Liver (tissue), 3 donors: ENCODE data around the gene SYNGR2.

Source experiments
- CTCF ChIP-seq: fragments of 150-350 bp; IDR thresholded peaks from 2 replicates; pipeline ENCODE4 v1.5.1; 2017; ENCODE audit warnings: improper control_type of control experiment, low read depth, low read length; ENCODE audit not compliant: missing input control
- RAD21 ChIP-seq, 2 donors: IDR thresholded peaks; 2 replicates each; pipeline ENCODE4 v1.6.1; 2016; ENCODE audit warnings: antibody characterized with exemption in 2 of 2, mild to moderate bottlenecking in 2 of 2
- TF ChIP-seq, protein P1 (sequence below): IDR thresholded peaks from 2 replicates; pipeline ENCODE4 v1.6.1; 2016; ENCODE audit warnings: antibody characterized with exemption, mild to moderate bottlenecking
- donor health status: healthy.
- donor health status: healthy.

DNA sequence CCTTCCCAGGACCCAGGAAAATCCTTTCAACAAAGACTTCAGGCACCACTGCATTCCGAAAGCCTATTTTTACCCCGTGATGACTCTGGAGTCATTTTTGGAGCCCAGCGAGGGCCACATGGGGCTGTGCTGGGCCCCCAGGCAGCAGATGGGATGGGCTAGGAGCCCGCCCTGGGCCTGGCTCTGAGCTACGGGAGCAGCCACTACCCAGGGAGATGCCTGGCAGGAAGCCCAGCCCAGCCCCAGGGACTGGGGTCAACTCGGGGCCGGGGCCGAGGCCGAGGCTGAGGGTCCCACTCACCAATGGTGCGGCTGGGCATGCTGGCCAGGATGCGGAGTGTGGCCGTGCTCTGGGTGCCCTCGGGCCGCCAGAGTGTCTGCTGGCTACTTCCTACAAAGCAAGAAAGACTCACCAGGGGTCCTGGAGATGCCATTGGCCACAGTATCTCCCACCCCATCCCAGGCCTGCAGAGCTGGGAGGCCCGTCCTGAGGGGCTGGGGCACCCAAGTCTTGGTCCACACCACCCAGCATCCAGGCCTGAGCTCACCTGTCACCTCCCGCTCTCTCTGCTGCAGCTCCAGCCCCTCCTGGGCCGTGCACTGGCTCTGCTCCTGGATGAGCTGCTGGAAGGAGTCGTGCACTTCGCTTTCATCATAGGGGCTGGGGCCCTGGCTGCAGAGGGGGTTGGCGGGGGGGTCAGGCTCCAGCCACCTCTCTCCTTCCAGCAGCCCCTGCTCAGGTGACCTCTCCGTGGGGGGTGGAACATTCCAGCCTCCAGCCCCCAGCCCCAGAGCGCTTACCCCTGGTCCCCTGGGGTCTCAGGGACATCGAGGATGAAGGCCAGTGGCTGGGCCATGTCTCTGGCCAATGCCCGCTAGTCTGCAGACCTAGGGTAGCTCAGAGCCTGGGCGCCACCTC lies 42.1 kb upstream of the SYNGR2 start:
- TF ChIP-seq CTCF = no peak
- no peak for TF ChIP-seq RAD21 (IDR thresholded peaks at IDR 0.05)
- TF ChIP-seq, protein P1, sequence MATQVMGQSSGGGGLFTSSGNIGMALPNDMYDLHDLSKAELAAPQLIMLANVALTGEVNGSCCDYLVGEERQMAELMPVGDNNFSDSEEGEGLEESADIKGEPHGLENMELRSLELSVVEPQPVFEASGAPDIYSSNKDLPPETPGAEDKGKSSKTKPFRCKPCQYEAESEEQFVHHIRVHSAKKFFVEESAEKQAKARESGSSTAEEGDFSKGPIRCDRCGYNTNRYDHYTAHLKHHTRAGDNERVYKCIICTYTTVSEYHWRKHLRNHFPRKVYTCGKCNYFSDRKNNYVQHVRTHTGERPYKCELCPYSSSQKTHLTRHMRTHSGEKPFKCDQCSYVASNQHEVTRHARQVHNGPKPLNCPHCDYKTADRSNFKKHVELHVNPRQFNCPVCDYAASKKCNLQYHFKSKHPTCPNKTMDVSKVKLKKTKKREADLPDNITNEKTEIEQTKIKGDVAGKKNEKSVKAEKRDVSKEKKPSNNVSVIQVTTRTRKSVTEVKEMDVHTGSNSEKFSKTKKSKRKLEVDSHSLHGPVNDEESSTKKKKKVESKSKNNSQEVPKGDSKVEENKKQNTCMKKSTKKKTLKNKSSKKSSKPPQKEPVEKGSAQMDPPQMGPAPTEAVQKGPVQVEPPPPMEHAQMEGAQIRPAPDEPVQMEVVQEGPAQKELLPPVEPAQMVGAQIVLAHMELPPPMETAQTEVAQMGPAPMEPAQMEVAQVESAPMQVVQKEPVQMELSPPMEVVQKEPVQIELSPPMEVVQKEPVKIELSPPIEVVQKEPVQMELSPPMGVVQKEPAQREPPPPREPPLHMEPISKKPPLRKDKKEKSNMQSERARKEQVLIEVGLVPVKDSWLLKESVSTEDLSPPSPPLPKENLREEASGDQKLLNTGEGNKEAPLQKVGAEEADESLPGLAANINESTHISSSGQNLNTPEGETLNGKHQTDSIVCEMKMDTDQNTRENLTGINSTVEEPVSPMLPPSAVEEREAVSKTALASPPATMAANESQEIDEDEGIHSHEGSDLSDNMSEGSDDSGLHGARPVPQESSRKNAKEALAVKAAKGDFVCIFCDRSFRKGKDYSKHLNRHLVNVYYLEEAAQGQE = no peak
